Measurements from ENCODE around the gene PIP4K2C.
A peak's percentile ranks its signal among the peaks of the same experiment; 100 is the strongest.

The PIP4K2C gene

GRCh38 chr12:57619434-57620244 lies 28.6 kb downstream of the PIP4K2C start:
- H3K4me3 ChIP-seq (ENCODE audit: low read depth, low read length) = no peak overlapping the region
- no peak for DNase-seq (ENCODE audit: low read depth)
- TF ChIP-seq CTCF (IDR thresholded peaks at IDR 0.05; ENCODE audit: insufficient read depth, low read depth, low read length, missing control alignments) = no peak

- no peak for DNase-seq (ENCODE audit: low read depth)
- no peak for TF ChIP-seq CTCF (IDR thresholded peaks at IDR 0.05; ENCODE audit: insufficient read depth, low read depth, low read length, missing control alignments)
- H3K4me3 ChIP-seq (ENCODE audit: low read depth, low read length) = no peak overlapping the region
Observed at GRCh38 chr12:57620245-57620935, 29.4 kb downstream of the PIP4K2C start.

- no peak overlapping the region; the same call in 1 of the 2 replicates for H3K4me3 ChIP-seq (ENCODE audit: low read depth, low read length)
- no peak for TF ChIP-seq CTCF (IDR thresholded peaks at IDR 0.05; ENCODE audit: insufficient read depth, low read depth, low read length, missing control alignments)
- no peak for DNase-seq (ENCODE audit: low read depth)
Observed at GRCh38 chr12:57620936-57621496, 30.0 kb downstream of the PIP4K2C start.

- DNase-seq (ENCODE audit: low read depth) = peak; percentile 52
- no peak overlapping the region; the same call in 1 of the 2 replicates for H3K4me3 ChIP-seq (ENCODE audit: low read depth, low read length)
- peak; percentile 88 for TF ChIP-seq CTCF (IDR thresholded peaks at IDR 0.05; ENCODE audit: insufficient read depth, low read depth, low read length, missing control alignments)
Observed at GRCh38 chr12:57621497-57622292, 30.7 kb downstream of the PIP4K2C start.

- H3K4me3 ChIP-seq (ENCODE audit: low read depth, low read length) = no peak overlapping the region
- no peak for TF ChIP-seq CTCF (IDR thresholded peaks at IDR 0.05; ENCODE audit: insufficient read depth, low read depth, low read length, missing control alignments)
- DNase-seq (ENCODE audit: low read depth) = no peak
Observed at GRCh38 chr12:57622293-57623245, 31.6 kb downstream of the PIP4K2C start.
